GM12801 (cell line): ENCODE data around the gene TFB2M.

Experiments
- TF ChIP-seq, protein P1 (sequence below): IDR thresholded peaks from one replicate; pipeline ENCODE4 v1.5.1; 2011; ENCODE audit warnings: control low read depth; ENCODE audit not compliant: insufficient read length; ENCODE audit errors: extremely low read depth

TFB2M gene

DNA sequence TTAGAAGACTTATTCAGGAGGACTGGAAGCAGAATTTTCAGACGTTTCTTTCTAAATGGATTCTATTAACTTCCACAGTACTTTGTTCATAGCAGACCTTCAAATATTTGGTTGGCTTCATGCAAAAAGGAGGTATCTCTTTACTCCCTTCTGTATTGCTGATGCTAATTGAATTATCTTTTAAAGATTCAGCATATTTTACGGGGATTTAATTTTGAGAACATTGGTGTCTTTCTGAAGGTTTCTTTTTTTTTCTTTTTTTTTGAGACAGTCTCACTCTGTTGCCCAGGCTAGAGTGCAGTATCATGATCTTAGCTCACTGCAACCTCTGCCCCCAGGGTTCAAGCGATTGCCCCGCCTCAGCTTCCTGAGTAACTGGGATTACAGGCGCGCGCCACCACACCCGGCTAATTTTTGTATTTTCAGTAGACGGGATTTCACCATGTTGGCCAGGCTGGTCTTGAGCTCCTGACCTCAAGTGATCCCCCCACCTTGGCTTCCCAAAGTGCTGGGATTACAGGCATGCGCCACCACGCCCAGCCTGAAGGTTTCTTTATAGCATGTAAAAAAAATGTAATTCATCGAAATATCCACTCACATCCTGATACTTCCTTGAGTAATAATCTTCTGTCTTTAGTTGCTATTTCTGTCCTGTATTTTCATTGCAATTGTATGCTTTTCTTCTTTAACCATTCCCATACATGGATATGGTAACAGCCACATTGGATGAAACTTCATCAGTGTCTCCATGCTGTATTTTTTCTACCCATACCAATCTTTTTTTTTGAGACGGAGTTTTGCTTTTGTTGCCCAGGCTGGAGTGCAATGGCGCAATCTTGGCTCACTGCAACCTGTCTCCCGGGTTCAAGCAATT, 14.7 kb upstream of the TFB2M start:
- TF ChIP-seq, protein P1, sequence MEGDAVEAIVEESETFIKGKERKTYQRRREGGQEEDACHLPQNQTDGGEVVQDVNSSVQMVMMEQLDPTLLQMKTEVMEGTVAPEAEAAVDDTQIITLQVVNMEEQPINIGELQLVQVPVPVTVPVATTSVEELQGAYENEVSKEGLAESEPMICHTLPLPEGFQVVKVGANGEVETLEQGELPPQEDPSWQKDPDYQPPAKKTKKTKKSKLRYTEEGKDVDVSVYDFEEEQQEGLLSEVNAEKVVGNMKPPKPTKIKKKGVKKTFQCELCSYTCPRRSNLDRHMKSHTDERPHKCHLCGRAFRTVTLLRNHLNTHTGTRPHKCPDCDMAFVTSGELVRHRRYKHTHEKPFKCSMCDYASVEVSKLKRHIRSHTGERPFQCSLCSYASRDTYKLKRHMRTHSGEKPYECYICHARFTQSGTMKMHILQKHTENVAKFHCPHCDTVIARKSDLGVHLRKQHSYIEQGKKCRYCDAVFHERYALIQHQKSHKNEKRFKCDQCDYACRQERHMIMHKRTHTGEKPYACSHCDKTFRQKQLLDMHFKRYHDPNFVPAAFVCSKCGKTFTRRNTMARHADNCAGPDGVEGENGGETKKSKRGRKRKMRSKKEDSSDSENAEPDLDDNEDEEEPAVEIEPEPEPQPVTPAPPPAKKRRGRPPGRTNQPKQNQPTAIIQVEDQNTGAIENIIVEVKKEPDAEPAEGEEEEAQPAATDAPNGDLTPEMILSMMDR = no peak

DNA sequence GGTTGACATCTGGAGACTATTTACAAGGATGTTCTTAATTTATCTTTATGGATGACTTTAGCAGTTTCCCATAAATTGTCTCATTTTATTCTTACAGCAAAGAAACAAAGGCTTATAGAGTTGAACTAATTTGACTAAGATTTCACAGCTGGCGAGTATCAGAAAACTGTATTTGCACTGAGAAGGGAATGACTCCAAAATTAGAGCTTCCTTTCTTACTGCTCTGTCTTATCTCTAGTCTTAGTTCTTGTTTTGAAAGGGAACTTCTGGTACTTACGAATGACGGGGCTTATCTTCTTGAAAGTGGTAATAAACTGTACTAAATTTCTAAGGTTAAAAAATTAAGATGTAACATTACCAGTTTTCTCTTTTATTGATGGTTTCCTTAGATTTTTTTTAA, 13.8 kb upstream of the TFB2M start:
- TF ChIP-seq, protein P1 = no peak

DNA sequence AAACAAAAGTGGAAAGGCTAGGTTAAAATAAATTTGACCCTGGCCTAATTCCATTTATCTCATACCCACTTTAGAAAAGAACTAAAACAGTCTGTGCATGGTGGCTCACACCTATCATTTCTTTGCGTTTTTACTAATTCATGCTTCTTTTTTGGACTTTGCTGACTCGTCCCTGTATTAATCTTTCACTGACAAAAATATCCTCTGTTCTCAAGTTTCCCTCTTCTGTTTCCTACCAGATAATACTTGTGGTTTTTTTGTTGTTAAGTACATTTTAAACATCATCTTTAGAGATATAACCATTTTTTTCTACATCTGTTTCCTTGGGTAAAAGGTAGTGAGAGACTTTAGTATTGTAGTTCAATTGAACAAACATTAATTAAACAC, 11.7 kb upstream of the TFB2M start:
- TF ChIP-seq, protein P1 = no peak

DNA sequence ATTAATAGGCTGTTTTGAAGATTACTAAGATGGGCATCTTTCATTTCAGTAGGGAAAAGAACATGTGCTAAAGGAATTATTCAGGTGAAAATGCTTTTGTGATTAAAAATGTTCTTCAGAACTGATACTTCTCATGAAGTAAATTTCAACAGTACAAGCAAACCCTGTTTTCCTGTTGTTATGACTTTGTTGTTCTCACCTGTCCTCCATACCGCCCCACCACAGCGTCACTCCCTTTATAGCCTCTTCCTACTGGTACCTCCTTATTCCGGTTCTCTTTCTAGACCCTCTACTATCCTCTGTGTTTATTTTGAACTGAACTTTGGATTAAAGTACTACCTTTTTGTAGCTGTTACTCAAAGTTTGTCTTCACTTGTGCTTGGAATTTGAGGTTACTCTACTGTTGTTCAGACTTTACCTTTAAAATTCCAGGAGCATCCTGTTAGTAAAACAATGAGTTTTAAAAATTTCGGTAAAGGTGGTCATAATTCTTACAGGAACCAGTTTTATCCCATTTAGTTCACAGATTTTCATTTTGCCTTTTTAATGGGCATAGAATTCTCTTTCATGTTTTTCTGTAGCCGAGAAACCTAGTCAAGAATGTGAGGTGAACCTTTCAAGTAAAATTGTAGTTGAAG, 11.1 kb upstream of the TFB2M start:
- TF ChIP-seq, protein P1 = no peak

DNA sequence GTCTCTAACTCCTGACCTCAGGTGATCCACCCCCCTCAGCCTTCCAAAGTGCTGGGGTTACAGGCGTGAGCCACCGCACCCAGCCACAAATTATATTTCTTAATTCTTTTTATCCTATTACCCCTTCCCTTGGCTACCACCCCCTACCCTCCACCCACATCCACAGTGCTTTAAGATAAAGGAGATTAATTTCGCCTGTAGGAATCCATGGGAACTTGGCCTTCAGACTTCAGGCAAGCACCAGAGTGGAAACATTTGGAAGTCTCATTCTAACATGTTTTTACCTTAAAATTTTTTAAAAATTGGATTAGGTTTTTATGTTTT, 10.6 kb upstream of the TFB2M start:
- TF ChIP-seq, protein P1 = no peak

DNA sequence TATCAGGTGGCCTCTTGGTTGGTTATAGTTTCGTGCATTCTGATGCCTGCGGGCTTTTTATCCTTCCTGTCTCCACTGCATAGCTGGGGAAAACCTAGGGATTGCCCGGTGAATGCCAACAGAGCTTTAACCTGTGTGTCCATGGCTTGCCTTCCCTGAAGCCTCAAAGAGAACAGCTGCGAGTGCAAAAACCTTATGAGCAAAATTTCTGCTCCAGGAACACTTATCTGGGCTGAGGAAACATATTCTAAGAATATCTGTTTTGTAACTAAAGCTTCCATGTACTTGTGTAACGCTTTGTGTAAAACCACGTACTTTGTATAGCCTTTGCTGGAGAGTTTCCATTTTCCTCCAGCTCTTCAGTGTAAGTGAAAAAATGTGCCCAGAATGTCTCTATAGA, 7.4 kb upstream of the TFB2M start:
- TF ChIP-seq, protein P1 = no peak

DNA sequence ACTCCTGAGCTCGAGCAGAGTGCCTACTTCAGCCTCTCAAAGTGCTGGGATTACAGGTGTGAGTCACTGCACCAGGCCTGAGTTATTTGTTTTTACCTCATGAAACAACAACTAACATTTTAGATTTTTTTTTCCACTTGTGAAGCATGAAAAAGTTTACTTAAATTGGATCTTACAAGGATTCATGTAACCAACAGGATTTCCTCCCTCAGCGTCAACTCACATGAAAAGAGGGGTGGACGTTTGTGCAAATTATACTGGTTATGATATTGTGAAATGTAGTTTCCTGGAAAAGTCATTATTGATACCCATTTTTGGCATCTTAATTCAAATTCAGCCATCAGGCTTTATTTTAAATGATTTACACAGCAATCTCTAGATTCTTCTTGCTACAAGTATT, 6.7 kb upstream of the TFB2M start:
- TF ChIP-seq, protein P1 = no peak
